ENCODE measurements around the gene ORAI1. TPM values are rescaled to one million over a fixed set of nuclear protein-coding genes. Genes with fewer than 3 reads are reported as not detected.

ORAI1 gene
- polyA plus RNA-seq, 1 donor (not counting 4 experiments of a cell fraction or from before 2014, with no cell fraction given): 17.1 TPM

DNA sequence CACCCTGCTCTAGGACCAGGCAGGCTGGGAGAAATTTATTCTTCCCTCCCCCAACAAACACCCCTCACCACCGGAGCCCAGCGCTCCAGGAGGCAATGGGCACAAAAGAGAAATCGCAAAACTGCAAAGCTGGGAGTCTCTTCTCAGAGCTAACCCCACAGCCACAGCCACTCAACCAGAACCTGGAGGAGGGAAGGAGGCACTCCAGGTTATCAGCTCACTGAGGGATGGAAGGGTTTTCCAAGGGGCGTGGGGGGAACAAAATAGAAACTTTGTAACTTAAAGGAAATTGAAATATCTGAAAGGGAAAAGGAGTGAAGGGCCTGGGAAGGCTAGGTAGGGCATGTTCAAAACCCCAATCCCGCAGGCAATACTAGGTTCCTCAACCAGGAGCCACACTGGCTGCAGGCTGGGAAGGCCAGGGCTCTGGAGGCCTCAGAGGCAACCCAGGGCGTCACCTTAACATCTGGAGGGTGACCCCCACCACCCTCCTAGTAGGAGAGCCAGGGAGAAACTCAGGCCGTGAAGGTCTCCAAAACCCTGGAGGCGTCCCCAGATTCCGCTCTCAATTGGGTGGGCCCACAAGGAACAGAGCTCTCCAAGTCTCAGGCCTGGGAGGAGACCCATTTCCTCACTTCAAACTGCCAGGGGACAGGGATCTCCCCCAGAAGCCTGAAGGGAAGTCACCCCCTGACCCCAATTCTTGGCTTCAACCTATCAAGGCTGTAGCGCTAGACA, 48.7 kb upstream of the ORAI1 start:
- TF ChIP-seq, protein P1, sequence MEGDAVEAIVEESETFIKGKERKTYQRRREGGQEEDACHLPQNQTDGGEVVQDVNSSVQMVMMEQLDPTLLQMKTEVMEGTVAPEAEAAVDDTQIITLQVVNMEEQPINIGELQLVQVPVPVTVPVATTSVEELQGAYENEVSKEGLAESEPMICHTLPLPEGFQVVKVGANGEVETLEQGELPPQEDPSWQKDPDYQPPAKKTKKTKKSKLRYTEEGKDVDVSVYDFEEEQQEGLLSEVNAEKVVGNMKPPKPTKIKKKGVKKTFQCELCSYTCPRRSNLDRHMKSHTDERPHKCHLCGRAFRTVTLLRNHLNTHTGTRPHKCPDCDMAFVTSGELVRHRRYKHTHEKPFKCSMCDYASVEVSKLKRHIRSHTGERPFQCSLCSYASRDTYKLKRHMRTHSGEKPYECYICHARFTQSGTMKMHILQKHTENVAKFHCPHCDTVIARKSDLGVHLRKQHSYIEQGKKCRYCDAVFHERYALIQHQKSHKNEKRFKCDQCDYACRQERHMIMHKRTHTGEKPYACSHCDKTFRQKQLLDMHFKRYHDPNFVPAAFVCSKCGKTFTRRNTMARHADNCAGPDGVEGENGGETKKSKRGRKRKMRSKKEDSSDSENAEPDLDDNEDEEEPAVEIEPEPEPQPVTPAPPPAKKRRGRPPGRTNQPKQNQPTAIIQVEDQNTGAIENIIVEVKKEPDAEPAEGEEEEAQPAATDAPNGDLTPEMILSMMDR (optimal IDR thresholded peaks at IDR 0.05 in 1 of 3, IDR thresholded peaks at IDR 0.05 in 1 of 3, conservative IDR thresholded peaks at IDR 0.05 in 1 of 3; ENCODE audit: extremely low read depth in 1 of 3, insufficient read depth in 2 of 3, low read length in 3 of 3): no peak
- no peak for TF ChIP-seq EZH2 (IDR thresholded peaks at IDR 0.05; ENCODE audit: low read length)
- peak overlapping the region; percentile 88 for H3K4me2 ChIP-seq (ENCODE audit: control insufficient read depth, extremely low read depth, insufficient read depth, low read depth, low read length)

DNA sequence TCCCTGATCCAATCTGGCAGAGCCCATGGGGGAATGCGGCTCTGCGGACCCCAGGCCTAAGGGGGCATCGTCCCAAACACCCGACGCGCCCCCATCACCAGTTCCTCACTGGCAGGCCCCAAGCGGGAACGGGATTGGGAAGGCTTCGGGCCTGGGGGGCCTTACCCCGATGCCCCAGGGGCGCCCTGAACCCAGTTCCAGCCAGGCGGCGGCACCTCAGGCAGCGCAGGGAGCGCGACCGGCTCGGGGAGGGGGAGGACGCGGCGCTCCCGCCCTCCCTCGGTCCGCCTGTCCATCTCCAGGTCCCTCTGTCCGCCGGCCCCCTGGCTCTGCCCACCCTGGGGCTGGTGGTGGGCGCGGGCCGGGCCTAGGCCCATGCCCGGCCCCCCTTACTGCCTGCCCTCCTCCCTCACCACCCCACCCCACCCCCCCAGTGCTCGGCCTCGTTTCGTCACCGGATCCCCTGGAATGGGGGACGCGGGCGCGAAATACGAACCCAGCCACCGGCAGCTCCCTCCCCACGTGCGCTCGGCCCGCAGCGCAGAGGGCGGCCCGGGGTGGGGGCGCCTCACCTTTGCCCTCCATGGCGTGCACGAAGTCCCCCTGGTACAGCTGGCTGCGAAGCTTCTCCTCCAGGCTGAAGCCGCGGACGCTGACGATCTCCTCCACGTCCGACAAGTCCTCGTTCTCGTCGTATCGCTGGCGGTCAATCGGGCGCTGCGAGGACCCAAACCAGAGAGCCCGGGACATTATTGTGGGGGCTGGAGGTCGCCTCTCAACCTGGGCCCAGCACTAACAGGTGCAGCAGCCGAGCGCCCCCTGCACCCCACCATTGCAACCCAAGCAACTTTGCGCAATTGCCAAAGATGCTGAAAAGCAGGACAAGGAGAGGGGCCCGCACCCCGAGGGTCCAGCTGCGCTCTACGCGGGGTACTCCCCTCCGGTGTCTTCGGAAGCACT, 47.8 kb upstream of the ORAI1 start:
- H3K79me2 ChIP-seq (ENCODE audit: control insufficient read depth, insufficient read depth, low read length): no peaks in the 10 kb centered on the region
- no peaks in the 10 kb centered on the region for H4K20me1 ChIP-seq (ENCODE audit: control insufficient read depth, extremely low read depth, insufficient read depth, low read length)
- peaks cover 3% of the 10 kb centered on the region for H3K9me1 ChIP-seq (ENCODE audit: control insufficient read depth, extremely low read depth, insufficient read depth, low read length)
- H3K9ac ChIP-seq (ENCODE audit: control insufficient read depth, extremely low read depth, insufficient read depth, low read length): peak overlapping the region; percentile 83
- no peaks in the 10 kb centered on the region for H3K27me3 ChIP-seq (ENCODE audit: control insufficient read depth, extremely low read depth, insufficient read depth, low read length)
- peak overlapping the region; percentile 48 to 72 (median 70) for H3K4me3 ChIP-seq (ENCODE audit: control insufficient read depth in 2 of 3, extremely low read depth in 1 of 3, insufficient read depth in 2 of 3, low read depth in 1 of 3, low read length in 3 of 3)
- TF ChIP-seq, protein P1 (optimal IDR thresholded peaks at IDR 0.05 in 1 of 3, IDR thresholded peaks at IDR 0.05 in 1 of 3, conservative IDR thresholded peaks at IDR 0.05 in 1 of 3; ENCODE audit: extremely low read depth in 1 of 3, insufficient read depth in 2 of 3, low read length in 3 of 3): no peak
- no peak for TF ChIP-seq EZH2 (IDR thresholded peaks at IDR 0.05; ENCODE audit: low read length)
- peak overlapping the region; percentile 96 for H3K27ac ChIP-seq (ENCODE audit: control insufficient read depth, insufficient read depth, low read length)
- DNase-seq (ENCODE audit: low read depth, low spot score) (no peak), FAIRE-seq (no peak)
- H3K36me3 ChIP-seq (ENCODE audit: control insufficient read depth in 2 of 2, extremely low read depth in 1 of 2, insufficient read depth in 2 of 2, low read length in 2 of 2): peaks cover 1 to 8% of the 10 kb centered on the region in 2 experiments
- H2AFZ ChIP-seq (ENCODE audit: control insufficient read depth, low read length): peak overlapping the region; percentile 55
- H3K9me3 ChIP-seq (ENCODE audit: control insufficient read depth, low read depth, low read length): no peaks in the 10 kb centered on the region
- dilution Hi-C loops (cut with MboI; ENCODE audit: extremely low pct_ligation_motif_present, low sequenced_read_pairs): no loop called here
- peaks cover 53% of the 10 kb centered on the region for H3K4me1 ChIP-seq (ENCODE audit: control insufficient read depth, extremely low read depth, insufficient read depth, low read length)
- peak overlapping the region; percentile 88 for H3K4me2 ChIP-seq (ENCODE audit: control insufficient read depth, extremely low read depth, insufficient read depth, low read depth, low read length)

More for the DNA sequence above, 48.7 kb upstream of the ORAI1 start:
- peak overlapping the region; percentile 96 for H3K27ac ChIP-seq (ENCODE audit: control insufficient read depth, insufficient read depth, low read length)
- H3K9me3 ChIP-seq (ENCODE audit: control insufficient read depth, low read depth, low read length): no peaks in the 10 kb centered on the region
- peaks cover 3% of the 10 kb centered on the region for H3K9me1 ChIP-seq (ENCODE audit: control insufficient read depth, extremely low read depth, insufficient read depth, low read length)
- peak overlapping the region; percentile 48 to 72 (median 56) for H3K4me3 ChIP-seq (ENCODE audit: control insufficient read depth in 2 of 3, extremely low read depth in 1 of 3, insufficient read depth in 2 of 3, low read depth in 1 of 3, low read length in 3 of 3)
- DNase-seq (ENCODE audit: low read depth, low spot score): no peak
- H3K9ac ChIP-seq (ENCODE audit: control insufficient read depth, extremely low read depth, insufficient read depth, low read length): peak overlapping the region; percentile 83
- H3K27me3 ChIP-seq (ENCODE audit: control insufficient read depth, extremely low read depth, insufficient read depth, low read length): no peaks in the 10 kb centered on the region
- FAIRE-seq: no peak
- H3K4me1 ChIP-seq (ENCODE audit: control insufficient read depth, extremely low read depth, insufficient read depth, low read length): peaks cover 53% of the 10 kb centered on the region
- H4K20me1 ChIP-seq (ENCODE audit: control insufficient read depth, extremely low read depth, insufficient read depth, low read length): no peaks in the 10 kb centered on the region
- H3K79me2 ChIP-seq (ENCODE audit: control insufficient read depth, insufficient read depth, low read length): no peaks in the 10 kb centered on the region
- dilution Hi-C loops (cut with MboI; ENCODE audit: extremely low pct_ligation_motif_present, low sequenced_read_pairs): no loop called here
- H2AFZ ChIP-seq (ENCODE audit: control insufficient read depth, low read length): peak overlapping the region; percentile 55
- peaks cover 1 to 8% of the 10 kb centered on the region in 2 experiments for H3K36me3 ChIP-seq (ENCODE audit: control insufficient read depth in 2 of 2, extremely low read depth in 1 of 2, insufficient read depth in 2 of 2, low read length in 2 of 2)
